GM18858 (cell line): ENCODE results near the gene ZNF28.
"Not testable (repeated sequence)": the region's sequence is repeated elsewhere in the genome, so short reads cannot be mapped to it uniquely, and the experiment has no call there.

ENCODE experiments used
- ATAC-seq: cut with Tn5 transposase; IDR thresholded peaks from one replicate; pipeline ENCODE4 v1.9.1; 2021; ENCODE audit not compliant: unreplicated experiment

ZNF28 gene

GRCh38 chr19:52782864-52783263, 38.6 kb downstream of the ZNF28 start:
- not testable (repeated sequence) for ATAC-seq

- ATAC-seq: no peak
These were observed 42.6 kb downstream of the ZNF28 start for GRCh38 chr19:52778811-52779210.

GRCh38 chr19:52756447-52756846, 65.0 kb downstream of the ZNF28 start:
- not testable (repeated sequence) for ATAC-seq

GRCh38 chr19:52749780-52750179, 71.7 kb downstream of the ZNF28 start:
- ATAC-seq: no peak

GRCh38 chr19:52748336-52748950, 73.0 kb downstream of the ZNF28 start:
- no peak for ATAC-seq
